Chondrocyte (in vitro differentiated cells): ENCODE measurements around the gene MTMR2. TPM values are rescaled to one million over a fixed set of nuclear protein-coding genes. Genes with fewer than 3 reads are reported as not detected.

Source experiments
- DNase-seq: peaks from one replicate; pipeline ENCODE4 v3.0.0; 2021; ENCODE audit warnings: mixed read lengths, low spot score
- H3K27ac Mint-ChIP-seq: one replicate; pipeline ENCODE4 v1.8.0; 2021; ENCODE audit warnings: mild to moderate bottlenecking, moderate library complexity, mixed read lengths; ENCODE audit not compliant: unreplicated experiment
- H3K27me3 Mint-ChIP-seq: 2 replicates; pipeline ENCODE4 v1.8.0; 2021; ENCODE audit warnings: low read depth, mixed read lengths
- H3K36me3 Mint-ChIP-seq: 2 replicates; pipeline ENCODE4 v1.8.0; 2021; ENCODE audit warnings: low read depth, mixed read lengths
- H3K4me1 Mint-ChIP-seq: 2 replicates; pipeline ENCODE4 v1.8.0; 2021; ENCODE audit warnings: low read depth, mild to moderate bottlenecking, mixed read lengths
- H3K4me3 Mint-ChIP-seq: one replicate; pipeline ENCODE4 v1.8.0; 2021; ENCODE audit warnings: mild to moderate bottlenecking, moderate library complexity, mixed read lengths; ENCODE audit not compliant: unreplicated experiment
- H3K9me3 Mint-ChIP-seq: 2 replicates; pipeline ENCODE4 v1.8.0; 2021; ENCODE audit warnings: low read depth, mixed read lengths
- total RNA-seq: library from RNA; stranded (reverse); gene quantifications from 3 replicates; pipeline ENCODE4 v1.2.1, GENCODE V29; 2021
- TF ChIP-seq, protein P1 (sequence below): fragments of 200-600 bp; sonication (generic); IDR thresholded peaks from 2 replicates; pipeline ENCODE4 v1.5.0; 2021; ENCODE audit warnings: antibody characterized with exemption, mild to moderate bottlenecking, moderate library complexity

MTMR2 gene
- total RNA-seq, 1 donor from 2014 or later: 52.1 TPM

DNA sequence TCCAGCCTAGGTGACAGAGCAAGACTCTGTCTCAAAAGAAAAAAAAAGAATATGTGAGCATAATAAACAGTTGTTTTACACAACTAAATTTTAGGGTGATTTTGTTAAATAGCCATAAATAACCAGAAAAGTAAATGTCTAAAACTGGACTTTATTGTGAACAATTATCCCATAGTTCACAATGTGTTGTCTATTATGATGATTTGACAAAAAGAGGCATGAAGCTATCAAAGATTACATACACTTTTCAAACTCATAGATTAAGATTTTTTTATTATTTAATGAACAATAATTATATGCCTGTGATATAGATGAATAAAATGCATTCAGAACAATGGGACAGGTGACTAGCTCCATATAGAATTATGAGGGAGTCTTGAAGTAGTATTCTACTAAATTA, 27.0 kb upstream of the MTMR2 start:
- no peaks in the 10 kb centered on the region for H3K27me3 Mint-ChIP-seq
- H3K27ac Mint-ChIP-seq: no peak overlapping the region
- TF ChIP-seq, protein P1, sequence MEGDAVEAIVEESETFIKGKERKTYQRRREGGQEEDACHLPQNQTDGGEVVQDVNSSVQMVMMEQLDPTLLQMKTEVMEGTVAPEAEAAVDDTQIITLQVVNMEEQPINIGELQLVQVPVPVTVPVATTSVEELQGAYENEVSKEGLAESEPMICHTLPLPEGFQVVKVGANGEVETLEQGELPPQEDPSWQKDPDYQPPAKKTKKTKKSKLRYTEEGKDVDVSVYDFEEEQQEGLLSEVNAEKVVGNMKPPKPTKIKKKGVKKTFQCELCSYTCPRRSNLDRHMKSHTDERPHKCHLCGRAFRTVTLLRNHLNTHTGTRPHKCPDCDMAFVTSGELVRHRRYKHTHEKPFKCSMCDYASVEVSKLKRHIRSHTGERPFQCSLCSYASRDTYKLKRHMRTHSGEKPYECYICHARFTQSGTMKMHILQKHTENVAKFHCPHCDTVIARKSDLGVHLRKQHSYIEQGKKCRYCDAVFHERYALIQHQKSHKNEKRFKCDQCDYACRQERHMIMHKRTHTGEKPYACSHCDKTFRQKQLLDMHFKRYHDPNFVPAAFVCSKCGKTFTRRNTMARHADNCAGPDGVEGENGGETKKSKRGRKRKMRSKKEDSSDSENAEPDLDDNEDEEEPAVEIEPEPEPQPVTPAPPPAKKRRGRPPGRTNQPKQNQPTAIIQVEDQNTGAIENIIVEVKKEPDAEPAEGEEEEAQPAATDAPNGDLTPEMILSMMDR: no peak
- DNase-seq: no peak
- peaks cover 10% of the 10 kb centered on the region for H3K9me3 Mint-ChIP-seq
- H3K36me3 Mint-ChIP-seq: peaks cover 2% of the 10 kb centered on the region
- no peaks in the 10 kb centered on the region for H3K4me1 Mint-ChIP-seq
- H3K4me3 Mint-ChIP-seq: no peak overlapping the region

DNA sequence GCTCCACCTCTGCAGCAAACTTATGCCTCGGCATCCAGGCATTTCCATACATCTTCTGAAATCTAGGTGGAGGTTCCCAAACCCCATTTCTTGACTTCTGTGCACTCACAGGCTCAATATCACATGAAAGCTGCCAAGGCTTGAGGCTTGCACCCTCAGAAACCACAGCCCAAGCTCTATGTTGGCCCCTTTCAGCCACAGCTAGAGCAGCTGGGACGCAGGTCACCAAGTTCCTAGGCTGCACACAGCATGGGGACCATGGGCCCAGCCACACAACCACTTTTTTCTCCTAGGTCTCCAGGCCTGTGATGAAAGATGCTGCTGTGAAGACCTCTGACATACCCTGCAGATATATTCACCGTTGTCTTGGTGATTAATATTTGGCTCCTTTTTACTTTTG, 24.7 kb upstream of the MTMR2 start:
- no peak overlapping the region for H3K27ac Mint-ChIP-seq
- no peaks in the 10 kb centered on the region for H3K4me1 Mint-ChIP-seq
- H3K36me3 Mint-ChIP-seq: peaks cover 4% of the 10 kb centered on the region
- H3K4me3 Mint-ChIP-seq: no peak overlapping the region
- H3K9me3 Mint-ChIP-seq: peaks cover 17% of the 10 kb centered on the region
- TF ChIP-seq, protein P1: no peak
- DNase-seq: no peak
- H3K27me3 Mint-ChIP-seq: no peaks in the 10 kb centered on the region

DNA sequence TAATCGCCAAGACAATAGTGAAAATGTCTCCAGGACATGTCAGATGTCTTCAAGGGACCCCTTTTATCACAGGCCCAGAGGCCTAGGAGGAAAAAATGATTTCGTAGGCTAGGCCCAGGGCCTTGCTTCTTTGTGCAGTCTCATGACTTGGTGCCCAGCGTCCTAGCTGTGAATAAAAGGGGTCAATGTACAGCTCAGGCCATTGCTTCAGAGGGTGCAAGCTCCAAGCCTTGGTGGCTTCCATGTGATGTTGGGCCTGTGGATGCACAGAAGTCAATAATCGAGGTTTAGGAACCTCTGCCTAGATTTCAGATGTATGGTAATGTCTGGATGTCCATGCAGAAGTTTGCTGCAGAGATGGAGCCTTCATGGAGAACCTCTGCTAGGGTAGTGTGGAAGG, 20.7 kb upstream of the MTMR2 start:
- peaks cover 4% of the 10 kb centered on the region for H3K36me3 Mint-ChIP-seq
- H3K9me3 Mint-ChIP-seq: peaks cover 14% of the 10 kb centered on the region
- H3K4me1 Mint-ChIP-seq: no peaks in the 10 kb centered on the region

DNA sequence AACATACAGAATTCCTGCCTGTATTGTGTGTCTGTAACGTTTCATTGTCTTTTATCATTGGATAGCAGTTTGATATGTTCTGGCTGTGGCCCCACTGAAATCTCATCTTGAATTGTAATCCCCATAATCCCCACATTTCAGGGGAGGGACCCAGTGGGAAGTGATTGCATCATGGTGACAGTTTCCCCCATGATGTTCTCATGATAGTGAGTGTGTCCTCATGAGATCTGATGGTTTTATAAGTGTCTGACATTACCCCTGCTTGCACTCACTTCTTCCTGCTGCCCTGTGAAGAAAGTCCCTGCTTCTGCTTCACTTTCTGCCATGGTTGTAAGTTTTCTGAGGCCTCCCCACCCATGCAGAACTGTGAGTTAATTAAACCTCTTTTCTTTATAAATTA, 19.6 kb upstream of the MTMR2 start:
- TF ChIP-seq, protein P1: no peak
- Mint-ChIP-seq H3K4me3 (no peak overlapping the region), H3K27ac (no peak overlapping the region), H3K9me3 (peaks cover 9% of the 10 kb centered on the region), H3K4me1 (no peaks in the 10 kb centered on the region), H3K27me3 (no peaks in the 10 kb centered on the region), H3K36me3 (peaks cover 1% of the 10 kb centered on the region)
- DNase-seq: no peak

More for the DNA sequence above, 20.7 kb upstream of the MTMR2 start:
- H3K27me3 Mint-ChIP-seq: no peaks in the 10 kb centered on the region
- no peak for DNase-seq
- H3K4me3 Mint-ChIP-seq: no peak overlapping the region
- TF ChIP-seq, protein P1: no peak
- H3K27ac Mint-ChIP-seq: no peak overlapping the region

DNA sequence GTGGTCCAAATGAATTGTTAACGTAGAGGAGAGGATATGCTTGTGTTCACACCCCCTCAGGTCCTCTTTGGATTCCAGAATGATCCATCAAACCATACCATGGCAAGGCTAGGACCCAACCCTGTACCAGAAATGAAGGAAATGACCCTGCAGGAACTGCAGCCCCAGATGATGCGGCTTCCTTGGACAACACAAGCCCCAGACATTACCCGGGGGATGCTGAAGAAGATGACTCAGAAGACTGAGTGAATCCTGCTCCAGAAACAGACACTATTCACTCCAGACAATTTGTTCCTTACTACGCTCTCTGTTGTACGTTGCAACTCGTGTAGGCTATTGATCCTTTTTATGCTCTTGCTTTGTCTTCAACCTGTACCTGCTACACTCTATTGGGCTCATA, 15.2 kb upstream of the MTMR2 start:
- Mint-ChIP-seq H3K4me1 (no peaks in the 10 kb centered on the region), H3K27ac (no peak overlapping the region), H3K27me3 (no peaks in the 10 kb centered on the region), H3K36me3 (peaks cover 1% of the 10 kb centered on the region), H3K4me3 (no peak overlapping the region), H3K9me3 (peaks cover 15% of the 10 kb centered on the region)
- TF ChIP-seq, protein P1: no peak
- DNase-seq: no peak
